HepG2 (cell line): Measurements from ENCODE around the gene EPB41. TPM values are rescaled to one million over a fixed set of nuclear protein-coding genes. Genes with fewer than 3 reads are reported as not detected.

Source experiments
- ATAC-seq: fragments of 200-7000 bp; cut with Tn5 transposase; 3 replicates; pipeline ENCODE4 v1.9.1; 2020; ENCODE audit warnings: mild to moderate bottlenecking, moderate library complexity
- BruUV-seq: library from RNA; stranded (reverse); fragments of 400-500 nt; replicated peaks from 2 replicates; lab custom pipeline; 2021; lab: Mats Ljungman, UMichigan
- CTCF ChIA-PET: fragments of 300-600 bp; formaldehyde crosslinking; extraction: SDS; loops from one replicate; lab custom pipeline; 2021; ENCODE audit warnings: low total read pairs, inconsistent platforms, low intra/inter-chr PET ratio; lab: Yijun Ruan, JAX
- POLR2A ChIA-PET: fragments of 350-600 bp; sonication (Branson Sonifier 250); formaldehyde crosslinking; loops from one replicate; lab custom pipeline; 2020; ENCODE audit warnings: antibody characterized with exemption, inconsistent platforms; lab: Yijun Ruan, JAX
- DNase-seq: peaks from one replicate; pipeline ENCODE4 v3.0.0-alpha.2; 2015; ENCODE audit warnings: low spot score
- FAIRE-seq: peaks from 3 replicates; lab custom pipeline; 2011; peaks lifted over from hg19 to GRCh38; lab: Jason Lieb, UNC
- H2AFZ ChIP-seq: one replicate; pipeline ENCODE4 v1.6.1; 2011; ENCODE audit warnings: low read length, inconsistent platforms
- H3K27ac ChIP-seq: fragments of 300-600 bp; 3 replicates; pipeline ENCODE4 v1.8.0; 2011; ENCODE audit warnings: mixed run types, mild to moderate bottlenecking, mixed read lengths, low read length, inconsistent platforms; ENCODE audit not compliant: insufficient read depth; ENCODE audit errors: extremely low read length
- H3K27me3 ChIP-seq, 2 experiments: fragments of 200-600 bp in 1 of 2; 2 replicates in 1 of 2; 3 replicates in 1 of 2; pipeline versions ENCODE4 v1.6.0 to v1.8.0; 2011; ENCODE audit warnings: low read length in 2 of 2, mild to moderate bottlenecking in 2 of 2, moderate library complexity in 2 of 2, inconsistent platforms in 1 of 2; ENCODE audit not compliant: insufficient read depth in 2 of 2, control insufficient read depth in 1 of 2
- H3K36me3 ChIP-seq, 2 experiments: fragments of 200-600 bp in 1 of 2; replicated peaks in 1 of 2; 2 replicates in 1 of 2; 3 replicates in 1 of 2; pipeline versions ENCODE4 v1.5.1 to v1.8.0; 2011; ENCODE audit warnings: low read length in 2 of 2, inconsistent platforms in 1 of 2; ENCODE audit not compliant: insufficient read depth in 2 of 2, control insufficient read depth in 1 of 2
- H3K4me1 ChIP-seq: 2 replicates; pipeline ENCODE4 v1.5.1; 2012; ENCODE audit warnings: low read length, inconsistent platforms; ENCODE audit not compliant: insufficient read depth
- H3K4me2 ChIP-seq: 2 replicates; pipeline ENCODE4 v1.6.0; 2011; ENCODE audit warnings: low read depth, low read length, inconsistent platforms
- H3K4me3 ChIP-seq, 3 experiments: fragments of 200-600 bp in 1 of 3; sonication (generic), shearing (Covaris generic) in 1 of 3; replicated peaks in 1 of 3; 2 replicates each; pipeline ENCODE4 v1.5.1; 2011 to 2016; ENCODE audit warnings: low read length in 3 of 3, inconsistent platforms in 2 of 3, low read depth in 2 of 3, mild to moderate bottlenecking in 2 of 3, control low read depth in 1 of 3, mixed read lengths in 1 of 3; ENCODE audit not compliant: insufficient read depth in 1 of 3
- H3K79me2 ChIP-seq: one replicate; pipeline ENCODE4 v1.6.1; 2011; ENCODE audit warnings: low read length, inconsistent platforms; ENCODE audit not compliant: insufficient read depth
- H3K9ac ChIP-seq: 2 replicates; pipeline ENCODE4 v1.6.0; 2011; ENCODE audit warnings: mild to moderate bottlenecking, low read depth, low read length, inconsistent platforms; ENCODE audit not compliant: insufficient read depth
- H3K9me3 ChIP-seq: 2 replicates; pipeline ENCODE4 v1.5.1; 2012; ENCODE audit warnings: mild to moderate bottlenecking, low read length
- H4K20me1 ChIP-seq: 2 replicates; pipeline ENCODE4 v1.6.0; 2011; ENCODE audit warnings: inconsistent platforms, mild to moderate bottlenecking, low read length, moderate library complexity; ENCODE audit not compliant: insufficient read depth
- BRCA1 ChIP-seq: sonication (generic); formaldehyde crosslinking; IDR thresholded peaks from 2 replicates; pipeline ENCODE4 v1.4.0; 2020; ENCODE audit warnings: missing genetic modification reagents
- EP300 ChIP-seq, 3 experiments: sonication (generic) in 1 of 3; formaldehyde crosslinking in 1 of 3; IDR thresholded peaks; 2 replicates each; pipeline versions ENCODE4 v1.5.1 to v1.6.1; 2011 to 2020; ENCODE audit warnings: low read depth in 2 of 3, low read length in 2 of 3, borderline replicate concordance in 1 of 3, improper control_type of control experiment in 1 of 3, mild to moderate bottlenecking in 1 of 3, missing genetic modification reagents in 1 of 3, moderate library complexity in 1 of 3
- FLYWCH1 ChIP-seq: sonication (generic); formaldehyde crosslinking; IDR thresholded peaks from 2 replicates; pipeline ENCODE4 v1.8.1; 2023; ENCODE audit warnings: mild to moderate bottlenecking, missing genetic modification reagents
- HNF4G ChIP-seq, 2 experiments: sonication (generic) in 1 of 2; formaldehyde crosslinking in 1 of 2; IDR thresholded peaks; 2 replicates each; pipeline versions ENCODE4 v1.4.0 to v1.6.1; 2011 to 2020; ENCODE audit warnings: borderline replicate concordance in 2 of 2, low read depth in 2 of 2, mild to moderate bottlenecking in 2 of 2, low read length in 1 of 2, missing genetic modification reagents in 1 of 2, moderate library complexity in 1 of 2
- KDM4B ChIP-seq: sonication (generic); formaldehyde crosslinking; IDR thresholded peaks from 2 replicates; pipeline ENCODE4 v1.4.0; 2020; ENCODE audit warnings: missing genetic modification reagents
- MTA3 ChIP-seq: sonication (generic); formaldehyde crosslinking; IDR thresholded peaks from 2 replicates; pipeline ENCODE4 v1.4.0; 2020; ENCODE audit warnings: missing genetic modification reagents
- NFKBIZ ChIP-seq: IDR thresholded peaks from 2 replicates; pipeline ENCODE4 v1.6.1; 2018; ENCODE audit warnings: missing genetic modification reagents, missing compliant biosample characterization
- PTBP1 ChIP-seq: fragments of 200-400 bp; formaldehyde crosslinking; IDR thresholded peaks from 2 replicates; pipeline ENCODE4 v1.6.1; 2018; ENCODE audit warnings: low read length, low read depth; ENCODE audit not compliant: poor library complexity, severe bottlenecking
- SAP130 ChIP-seq: IDR thresholded peaks from 2 replicates; pipeline ENCODE4 v1.6.1; 2016; ENCODE audit warnings: low read depth
- SNAPC5 ChIP-seq: sonication (generic); formaldehyde crosslinking; IDR thresholded peaks from 2 replicates; pipeline ENCODE4 v1.8.1; 2023; ENCODE audit warnings: mild to moderate bottlenecking, missing genetic modification reagents, borderline replicate concordance
- ZBTB2 ChIP-seq: sonication (generic); formaldehyde crosslinking; IDR thresholded peaks from 2 replicates; pipeline ENCODE4 v1.8.0; 2022; ENCODE audit warnings: low read depth, missing genetic modification reagents
- ZBTB7B ChIP-seq: sonication (generic); formaldehyde crosslinking; IDR thresholded peaks from 2 replicates; pipeline ENCODE4 v1.4.0; 2020; ENCODE audit warnings: missing genetic modification reagents
- ZNF180 ChIP-seq: sonication (generic); formaldehyde crosslinking; IDR thresholded peaks from 2 replicates; pipeline ENCODE4 v1.4.0; 2020; ENCODE audit warnings: low read depth, missing genetic modification reagents, borderline replicate concordance
- ZNF251 ChIP-seq: sonication (generic); formaldehyde crosslinking; IDR thresholded peaks from 2 replicates; pipeline ENCODE4 v1.9.0; 2021; ENCODE audit warnings: mild to moderate bottlenecking, missing genetic modification reagents
- ZNF570 ChIP-seq: sonication (generic); formaldehyde crosslinking; IDR thresholded peaks from 2 replicates; pipeline ENCODE4 v1.4.0; 2020; ENCODE audit warnings: mild to moderate bottlenecking, missing genetic modification reagents, borderline replicate concordance
- ZSCAN21 ChIP-seq: sonication (generic); formaldehyde crosslinking; IDR thresholded peaks from 2 replicates; pipeline ENCODE4 v1.8.0; 2022; ENCODE audit warnings: mild to moderate bottlenecking, missing genetic modification reagents, moderate library complexity, borderline replicate concordance
- WGBS: methylation state at CpG from one replicate; pipeline ENCODE4 v1.1.6; 2017; ENCODE audit warnings: low lambda C conversion rate; 5-methylcytosine and 5-hydroxymethylcytosine counted together
- in situ Hi-C: cut with HindIII; loops from 2 replicates; pipeline ENCODE4 v1.10.0; 2017; ENCODE audit warnings: low pct_unique_long_range_greater_than_20kb; ENCODE audit not compliant: extremely low pct_ligation_motif_present
- intact Hi-C: fragments of 100-400 bp; cut with micrococcal nuclease; formaldehyde crosslinking; loops from one replicate; pipeline ENCODE4 v1.10.0; 2022; ENCODE audit not compliant: unreplicated experiment
- polyA plus RNA-seq, 8 experiments: library from polyadenylated mRNA; depleted of rRNA in 3 of 8; stranded (reverse) in 7 of 8; unstranded in 1 of 8; fragments of >200 nt; fragmentation: Illumina TruSeq in 4 of 8; extraction: Trizol in 4 of 8; gene quantifications; 2 replicates each; pipeline versions ENCODE4 v1.2.1 to v1.2.3, GENCODE V29; 2011 to 2016; ENCODE audit warnings: low read depth in 4 of 8, missing spikeins in 1 of 8, mixed read lengths in 1 of 8; ENCODE audit not compliant: insufficient read depth in 1 of 8
- total RNA-seq, 5 experiments: library from RNA; depleted of rRNA; stranded (reverse); fragments of >200 nt; fragmentation: Illumina TruSeq; extraction: Trizol; gene quantifications; 2 replicates each; pipeline ENCODE4 v1.2.3, GENCODE V29; 2016; ENCODE audit warnings: low read depth in 1 of 5
- TF ChIP-seq, protein P1 (sequence below): sonication (generic); formaldehyde crosslinking; IDR thresholded peaks from 2 replicates; pipeline ENCODE4 v1.4.0; 2020; ENCODE audit warnings: mild to moderate bottlenecking, missing genetic modification reagents
- TF ChIP-seq, protein P2 (sequence below): sonication (generic); formaldehyde crosslinking; IDR thresholded peaks from 2 replicates; pipeline ENCODE4 v1.5.0; 2020; ENCODE audit warnings: missing genetic modification reagents

Gene EPB41
- total and polyA plus RNA-seq, 2 of the 13 experiments (the other 11 are each of a cell fraction or from before 2014, with no cell fraction given): 34.5 to 46.7 TPM

DNA sequence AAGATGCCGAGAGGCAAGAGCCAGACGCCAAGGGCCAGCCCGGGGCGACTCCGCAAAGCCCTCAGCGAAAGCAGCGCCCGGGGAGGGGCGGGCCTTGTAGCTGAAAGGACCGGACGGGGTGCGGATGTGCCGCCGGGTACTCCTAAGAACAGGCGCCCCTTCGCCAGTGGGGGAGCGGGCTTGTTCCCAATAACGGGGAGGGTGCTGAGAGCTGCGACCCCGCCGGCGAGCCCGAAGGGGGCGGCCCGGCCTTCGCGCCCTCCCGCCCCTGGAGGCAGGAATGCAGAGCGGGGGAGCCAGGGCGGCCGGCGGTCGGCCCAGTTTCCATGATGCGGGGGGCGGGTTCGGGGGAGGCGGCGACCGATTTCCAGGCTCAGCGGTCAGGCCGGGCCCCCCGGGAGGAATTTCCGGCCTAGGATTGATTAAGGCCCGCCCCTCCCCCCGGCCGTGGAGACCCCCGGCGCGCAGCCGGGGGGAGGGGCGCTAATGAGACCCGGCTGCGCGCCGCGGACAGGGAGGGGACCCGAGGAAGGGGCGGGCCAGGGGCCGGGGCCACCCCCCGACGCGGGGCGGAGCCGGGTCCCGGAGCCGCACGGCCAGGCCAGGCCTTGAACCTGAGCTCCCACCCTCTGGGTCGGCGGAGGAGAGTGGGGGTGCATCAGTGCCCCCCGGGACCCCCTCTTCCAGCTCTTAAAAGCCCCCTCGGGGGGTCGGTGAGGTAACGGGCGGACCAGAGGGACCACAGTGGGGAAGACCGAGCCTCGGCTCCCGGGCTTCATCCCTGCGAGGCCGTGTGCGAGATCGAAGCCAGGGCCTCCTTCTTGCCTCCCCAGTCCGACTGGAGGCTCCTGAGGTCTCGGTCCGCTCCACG is 210.2 kb downstream of the EPB41 start:
- CTCF ChIA-PET: no interaction called here
- TSS peak; percentile 78 for BruUV-seq
- ATAC-seq: peak; percentile 74
- TF ChIP-seq ZNF570 (no peak), SNAPC5 (CRISPR knock-in tag) (no peak), MTA3 (no peak), FLYWCH1 (CRISPR knock-in tag) (no peak), ZBTB7B (CRISPR knock-in tag) (peak; percentile 92), SAP130 (CRISPR knock-in tag) (0 out of 2 replicates have a peak, but pooled peaks have one; percentile 38), PTBP1 (no peak), ZNF180 (CRISPR knock-in tag) (no peak), ZNF251 (CRISPR knock-in tag) (no peak), BRCA1 (CRISPR knock-in tag) (no peak), KDM4B (CRISPR knock-in tag) (no peak), EP300 (IDR thresholded peaks at IDR 0.05; ENCODE audit: low read depth in 2 of 2, low read length in 2 of 2) (0 out of 4 replicates have a peak, but pooled peaks of 1 of the 2 experiments have one; percentile 14), EP300 (CRISPR knock-in tag; IDR thresholded peaks at IDR 0.05; ENCODE audit: borderline replicate concordance) (no peak), ZSCAN21 (no peak), ZBTB2 (CRISPR knock-in tag) (no peak; the same call in 1 of the 2 replicates), HNF4G (IDR thresholded peaks at IDR 0.05; ENCODE audit: borderline replicate concordance, low read depth, low read length) (no peak), HNF4G (CRISPR knock-in tag; IDR thresholded peaks at IDR 0.05; ENCODE audit: borderline replicate concordance, low read depth) (no peak), NFKBIZ (no peak)
- TF ChIP-seq, protein P1, sequence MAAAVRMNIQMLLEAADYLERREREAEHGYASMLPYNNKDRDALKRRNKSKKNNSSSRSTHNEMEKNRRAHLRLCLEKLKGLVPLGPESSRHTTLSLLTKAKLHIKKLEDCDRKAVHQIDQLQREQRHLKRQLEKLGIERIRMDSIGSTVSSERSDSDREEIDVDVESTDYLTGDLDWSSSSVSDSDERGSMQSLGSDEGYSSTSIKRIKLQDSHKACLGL (CRISPR knock-in tag): peak; percentile 27; the same call in 1 of the 2 replicates
- TF ChIP-seq, protein P2, sequence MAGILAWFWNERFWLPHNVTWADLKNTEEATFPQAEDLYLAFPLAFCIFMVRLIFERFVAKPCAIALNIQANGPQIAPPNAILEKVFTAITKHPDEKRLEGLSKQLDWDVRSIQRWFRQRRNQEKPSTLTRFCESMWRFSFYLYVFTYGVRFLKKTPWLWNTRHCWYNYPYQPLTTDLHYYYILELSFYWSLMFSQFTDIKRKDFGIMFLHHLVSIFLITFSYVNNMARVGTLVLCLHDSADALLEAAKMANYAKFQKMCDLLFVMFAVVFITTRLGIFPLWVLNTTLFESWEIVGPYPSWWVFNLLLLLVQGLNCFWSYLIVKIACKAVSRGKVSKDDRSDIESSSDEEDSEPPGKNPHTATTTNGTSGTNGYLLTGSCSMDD (CRISPR knock-in tag): no peak

More for the DNA sequence above, 210.2 kb downstream of the EPB41 start:
- peak; percentile 56 for DNase-seq
- POLR2A ChIA-PET: interaction anchor here (1.0 to 2.5 kb wide), 10 partner anchors 8 to 62 kb away, joined by 3 to 24 read pairs (median 4); partner anchors contain the start of gene SRSF4
- no peak for FAIRE-seq
- Histone ChIP-seq H4K20me1 (no peaks in the 10 kb centered on the region), H3K4me1 (peaks cover 22% of the 10 kb centered on the region), H3K4me2 (peak overlapping the region; percentile 96), H3K36me3 (no peaks in the 10 kb centered on the region), H3K27me3 (peaks cover 2 to 11% of the 10 kb centered on the region in 2 experiments; a peak in 2 of 5 replicates), H3K9me3 (no peaks in the 10 kb centered on the region), H3K27ac (peak overlapping the region; percentile 13), H3K79me2 (no peaks in the 10 kb centered on the region), H3K9ac (peak overlapping the region; percentile 75), H2AFZ (no peak overlapping the region), H3K4me3 (peak overlapping the region; percentile 76 to 89 (median 85))
- 0% methylated on average over 2 of the region's 85 CpGs for WGBS
- intact Hi-C loops: loop anchor here (1.0 to 10.0 kb wide), 2 partner anchors 22 to 240 kb away; no protein-coding TSS in a partner anchor
- in situ Hi-C loops: loop anchor here (10.0 kb wide), 1 partner anchor 240 kb away; no protein-coding TSS in a partner anchor
